Femur (tissue), 1 donor: ENCODE measurements around the gene TMA7B.

Source experiments
- DNase-seq: peaks from one replicate; pipeline ENCODE4 v3.0.0-alpha.2; 2017

TMA7B gene

GRCh38 chr22:39959640-39960447, at the start of gene TMA7B:
Gene TMA7B (plus strand): TSS chr22:39960397. CDS start chr22:39964375, 3,978 bp downstream.
- DNase-seq, result peak; percentile 45

GRCh38 chr22:39910876-39911613, 49.2 kb upstream of the TMA7B start:
- no peak for DNase-seq

DNA sequence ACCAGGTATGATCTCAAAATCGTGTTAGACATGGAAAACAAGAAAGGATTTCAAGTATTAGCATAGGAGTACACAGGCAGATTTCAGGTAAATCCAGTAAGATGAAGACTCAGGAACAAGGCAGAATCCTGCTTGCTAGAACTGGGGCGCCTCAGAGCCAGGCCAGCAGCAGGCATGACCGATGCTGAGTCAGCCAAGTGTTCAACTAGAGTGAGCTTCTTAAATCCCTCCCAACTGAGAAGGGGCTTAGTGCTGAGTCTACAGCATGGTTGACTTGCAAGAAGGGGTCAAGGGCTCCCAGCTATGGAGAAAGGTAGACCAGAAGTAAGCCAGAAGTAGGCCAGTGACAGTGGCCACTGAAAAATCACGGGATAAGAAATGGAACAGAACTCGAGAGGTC, 46.9 kb upstream of the TMA7B start:
- DNase-seq, result no peak

GRCh38 chr22:39913886-39914285, 46.3 kb upstream of the TMA7B start:
- DNase-seq, result no peak

DNA sequence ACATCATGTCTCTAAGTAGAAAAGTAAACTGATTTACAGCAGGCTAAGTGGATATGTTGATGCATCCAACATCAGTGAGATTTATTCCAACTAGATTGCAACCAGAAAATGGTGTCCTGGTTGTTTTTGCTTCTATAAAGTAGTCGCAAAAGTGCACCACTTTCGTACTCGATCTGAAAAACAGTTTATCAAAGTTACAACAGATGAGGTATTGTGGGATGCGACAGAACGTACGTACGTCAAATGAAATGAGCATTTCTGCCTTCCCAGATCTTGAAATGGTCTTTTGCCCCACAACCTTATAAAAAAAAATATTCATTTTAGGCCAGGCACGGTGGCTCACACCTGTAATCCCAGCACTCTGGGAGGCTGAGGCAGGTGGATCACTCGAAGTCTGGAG, 45.6 kb upstream of the TMA7B start:
- no peak for DNase-seq

GRCh38 chr22:39915295-39915726, 44.9 kb upstream of the TMA7B start:
- DNase-seq, result no peak

- DNase-seq, result no peak
Measured at GRCh38 chr22:39916496-39916895, 43.7 kb upstream of the TMA7B start.

DNA sequence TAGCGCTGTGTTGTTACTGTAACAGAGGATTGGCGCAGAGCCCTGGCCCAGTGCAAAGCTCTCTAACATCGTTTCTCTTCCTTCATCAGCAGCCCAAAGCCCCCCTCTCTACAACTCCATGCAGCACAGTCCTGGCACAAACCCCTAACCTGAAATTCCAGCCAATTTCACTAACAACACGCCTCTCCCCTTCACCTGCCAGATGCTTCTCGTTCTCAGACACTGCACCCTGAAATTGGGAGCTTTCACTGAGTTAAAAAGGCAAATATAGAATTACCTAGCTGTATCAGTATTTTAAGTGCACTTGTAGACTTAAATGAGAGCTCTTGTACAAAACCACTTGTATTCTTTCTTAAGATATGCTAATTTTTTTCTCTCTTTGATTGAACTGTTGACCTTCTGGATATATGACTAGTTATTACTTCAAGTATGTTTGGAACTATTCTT, 43.0 kb upstream of the TMA7B start:
- no peak for DNase-seq

GRCh38 chr22:39917776-39918495, 42.3 kb upstream of the TMA7B start:
- no peak for DNase-seq

DNA sequence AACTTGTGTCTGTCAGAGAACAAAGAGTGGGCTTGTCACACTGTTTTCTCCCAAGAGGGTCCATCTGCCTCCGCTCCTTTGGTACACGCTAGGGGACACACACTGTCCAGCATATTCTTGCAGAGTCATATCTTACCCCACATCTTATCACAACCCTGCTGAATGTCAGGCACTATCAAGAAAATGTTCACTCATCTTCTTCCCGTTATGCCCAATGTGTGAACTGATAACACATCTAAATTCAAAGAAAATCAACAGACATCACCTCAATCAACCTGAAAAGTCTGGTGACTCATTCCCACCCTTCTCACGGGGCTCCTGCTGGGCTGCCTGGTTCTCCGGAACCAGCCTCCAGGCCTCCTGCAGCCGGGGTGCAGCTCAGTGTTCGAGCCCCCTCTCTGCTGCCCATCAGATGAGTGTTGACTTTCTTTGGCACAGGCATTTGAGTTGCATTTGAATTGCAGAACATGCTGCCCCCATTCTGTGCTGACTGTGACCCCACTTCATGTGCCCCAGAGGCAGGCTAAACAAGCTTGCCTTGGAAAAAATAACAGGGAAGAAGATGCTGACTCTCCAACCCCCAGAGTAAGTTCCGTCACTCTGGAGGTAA, 40.0 kb upstream of the TMA7B start:
- no peak for DNase-seq

DNA sequence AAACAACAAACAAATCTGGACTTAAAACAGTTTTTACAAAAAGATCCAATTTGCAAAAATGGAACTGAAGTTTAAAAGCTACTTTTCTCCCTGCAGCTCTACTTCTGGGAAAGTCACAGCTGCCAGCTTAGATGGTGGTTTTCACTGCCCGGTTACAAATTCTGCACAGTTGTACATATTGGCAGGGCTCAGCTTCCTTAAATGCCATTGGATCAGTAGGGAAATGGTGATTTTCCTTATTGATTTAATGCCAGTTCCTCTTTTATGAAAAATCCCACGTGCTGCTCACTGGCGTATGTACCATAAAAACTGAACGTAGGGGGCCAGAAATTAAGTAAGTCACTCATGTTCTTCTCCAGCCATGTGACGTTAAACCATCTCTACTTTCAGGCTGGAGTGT, 36.5 kb upstream of the TMA7B start:
- DNase-seq, result no peak

GRCh38 chr22:39924286-39924685, 35.9 kb upstream of the TMA7B start:
- no peak for DNase-seq

- no peak for DNase-seq
Measured at GRCh38 chr22:39925273-39925672, 34.9 kb upstream of the TMA7B start.

DNA sequence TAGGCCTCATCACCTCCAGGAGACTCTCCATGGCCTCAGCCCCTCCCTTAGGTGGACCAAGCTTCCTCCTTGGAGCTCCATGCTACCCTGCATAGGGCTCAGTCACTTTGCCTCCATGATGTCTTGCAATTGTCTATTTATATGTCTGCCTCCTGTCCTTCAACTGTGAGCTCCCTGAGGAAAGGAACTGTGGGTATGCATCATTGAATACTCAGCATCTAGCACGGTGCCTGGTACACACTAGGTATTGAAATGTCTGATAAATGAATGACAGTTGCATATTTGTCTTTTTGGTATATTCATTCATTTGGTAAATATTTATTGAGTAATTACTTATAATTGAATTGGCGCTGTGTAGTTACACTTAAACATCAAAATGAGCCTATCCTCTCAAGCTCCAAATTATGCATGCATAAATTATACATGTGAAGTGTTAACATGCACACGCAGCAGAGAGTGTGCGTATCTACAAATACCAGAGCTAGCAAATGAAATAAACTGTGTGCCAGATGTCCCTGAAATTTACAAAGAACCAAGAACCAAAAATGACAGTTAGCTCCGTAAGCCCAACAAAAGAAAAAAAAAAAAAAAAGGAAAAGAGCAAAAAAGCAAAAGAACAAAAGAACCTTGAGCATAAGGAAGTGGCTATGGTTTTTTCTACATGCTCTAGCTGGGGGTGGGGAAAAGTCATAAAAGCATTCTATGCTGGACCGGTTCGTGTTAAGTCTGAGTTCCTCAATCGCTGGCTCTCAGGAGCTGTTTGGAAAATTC, 34.1 kb upstream of the TMA7B start:
- DNase-seq, result no peak

GRCh38 chr22:39926753-39927152, 33.4 kb upstream of the TMA7B start:
- no peak for DNase-seq

DNA sequence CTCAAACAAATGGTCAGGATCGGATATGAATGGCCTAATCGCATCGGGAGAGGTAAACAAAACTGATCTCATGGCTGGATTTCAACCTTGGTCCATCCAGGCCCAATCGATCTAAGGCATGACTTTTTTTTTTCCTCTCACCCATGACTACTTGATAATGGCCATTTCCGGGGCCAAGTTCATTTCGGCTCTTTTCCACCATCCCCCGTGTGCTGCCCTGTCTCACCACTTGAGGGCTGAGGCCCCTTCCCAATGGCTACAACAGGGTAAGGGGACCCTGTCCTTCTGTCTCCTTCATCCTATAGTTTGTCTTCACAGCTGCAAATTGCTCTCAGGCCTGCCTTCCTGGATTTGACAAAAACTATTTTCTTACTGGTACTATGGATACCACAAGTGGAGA, 32.7 kb upstream of the TMA7B start:
- DNase-seq, result no peak

GRCh38 chr22:39928536-39929520, 31.4 kb upstream of the TMA7B start:
- DNase-seq, result no peak

DNA sequence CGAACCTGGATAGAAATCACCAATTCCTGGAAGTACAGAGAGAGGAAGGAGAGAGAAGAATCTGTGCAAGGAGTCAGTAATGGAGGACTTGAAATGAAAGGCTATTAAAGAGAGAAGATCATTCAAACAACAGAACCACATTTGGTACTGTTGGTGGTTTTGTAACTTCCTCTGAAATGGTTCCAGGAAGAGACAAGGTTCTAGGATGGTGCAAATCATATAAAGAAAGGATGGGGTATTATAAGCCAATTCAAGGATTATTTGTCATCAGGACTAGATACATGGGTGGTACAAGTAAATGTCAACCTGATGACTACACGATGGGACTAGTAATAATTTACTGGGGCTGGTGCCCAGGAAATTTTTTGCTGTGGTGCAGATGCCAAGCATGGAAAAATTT, 28.9 kb upstream of the TMA7B start:
- DNase-seq, result no peak

GRCh38 chr22:39932166-39932565, 28.0 kb upstream of the TMA7B start:
- DNase-seq, result no peak

GRCh38 chr22:39932918-39933649, 27.1 kb upstream of the TMA7B start:
- DNase-seq, result no peak
